Hepatocyte (in vitro differentiated cells): ENCODE results near the gene C1orf115.

Experiments used
- EZH2 ChIP-seq: fragments of 200-600 bp; sonication (generic); IDR thresholded peaks from 2 replicates; pipeline ENCODE4 v1.6.1; 2016; ENCODE audit warnings: antibody characterized with exemption, mild to moderate bottlenecking, borderline replicate concordance
- EZH2phosphoT487 ChIP-seq: fragments of 200-600 bp; sonication (generic); IDR thresholded peaks from one replicate; pipeline ENCODE4 v1.6.1; 2018; ENCODE audit warnings: antibody characterized with exemption, mild to moderate bottlenecking, low read depth, moderate library complexity; ENCODE audit not compliant: unreplicated experiment, severe bottlenecking
- TF ChIP-seq, protein P1 (sequence below): fragments of 200-600 bp; sonication (generic); IDR thresholded peaks from 2 replicates; pipeline ENCODE4 v1.5.1; 2016; ENCODE audit warnings: antibody characterized with exemption, mild to moderate bottlenecking; ENCODE audit not compliant: poor library complexity

DNA sequence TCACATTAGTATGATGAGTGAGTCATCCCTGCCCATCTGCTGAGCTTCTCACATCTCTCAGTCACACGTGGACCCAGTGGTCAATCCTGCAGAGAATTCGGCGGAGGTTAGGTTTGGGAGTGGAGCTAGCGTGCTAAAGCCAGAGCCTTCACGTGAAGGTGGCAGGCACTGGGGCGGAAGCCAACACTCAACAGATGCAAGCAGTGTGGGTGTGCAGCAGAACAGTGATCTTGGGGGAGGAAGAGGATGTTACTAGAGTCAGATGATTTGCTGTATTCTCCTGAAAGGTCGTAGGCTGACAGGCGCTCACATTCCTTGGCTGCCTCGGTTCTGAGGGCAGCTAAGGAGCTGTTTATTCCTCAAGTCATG lies 6.7 kb downstream of the C1orf115 start:
- TF ChIP-seq EZH2phosphoT487 (no peak), EZH2 (no peak)
- TF ChIP-seq, protein P1, sequence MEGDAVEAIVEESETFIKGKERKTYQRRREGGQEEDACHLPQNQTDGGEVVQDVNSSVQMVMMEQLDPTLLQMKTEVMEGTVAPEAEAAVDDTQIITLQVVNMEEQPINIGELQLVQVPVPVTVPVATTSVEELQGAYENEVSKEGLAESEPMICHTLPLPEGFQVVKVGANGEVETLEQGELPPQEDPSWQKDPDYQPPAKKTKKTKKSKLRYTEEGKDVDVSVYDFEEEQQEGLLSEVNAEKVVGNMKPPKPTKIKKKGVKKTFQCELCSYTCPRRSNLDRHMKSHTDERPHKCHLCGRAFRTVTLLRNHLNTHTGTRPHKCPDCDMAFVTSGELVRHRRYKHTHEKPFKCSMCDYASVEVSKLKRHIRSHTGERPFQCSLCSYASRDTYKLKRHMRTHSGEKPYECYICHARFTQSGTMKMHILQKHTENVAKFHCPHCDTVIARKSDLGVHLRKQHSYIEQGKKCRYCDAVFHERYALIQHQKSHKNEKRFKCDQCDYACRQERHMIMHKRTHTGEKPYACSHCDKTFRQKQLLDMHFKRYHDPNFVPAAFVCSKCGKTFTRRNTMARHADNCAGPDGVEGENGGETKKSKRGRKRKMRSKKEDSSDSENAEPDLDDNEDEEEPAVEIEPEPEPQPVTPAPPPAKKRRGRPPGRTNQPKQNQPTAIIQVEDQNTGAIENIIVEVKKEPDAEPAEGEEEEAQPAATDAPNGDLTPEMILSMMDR = no peak
